Gastrocnemius medialis (tissue), 4 donors: Measurements from ENCODE around the gene PLD1. TPM values are rescaled to one million over a fixed set of nuclear protein-coding genes. Genes with fewer than 3 reads are reported as not detected.

Source experiments
- ATAC-seq, 2 donors: fragments of 150-250 bp; one replicate each; pipeline ENCODE4 v1.9.1; 2016
- DNase-seq, 2 donors: peaks; one replicate each; pipeline ENCODE4 v3.0.0-alpha.2; 2019
- H3K27ac ChIP-seq, 4 donors: fragments of 200-600 bp; sonication (generic); 1 replicate in 1 of 4; 2 replicates in 3 of 4; pipeline ENCODE4 v1.5.1; 2016 to 2018; ENCODE audit warnings: mild to moderate bottlenecking in 2 of 4, moderate library complexity in 1 of 4
- H3K27me3 ChIP-seq, 3 donors: fragments of 200-600 bp; sonication (generic) in 2 of 3; 1 replicate in 1 of 3; 2 replicates in 2 of 3; pipeline versions ENCODE4 v1.5.1 to v1.6.0; 2016 to 2019; ENCODE audit warnings: mild to moderate bottlenecking in 1 of 3, moderate library complexity in 1 of 3
- H3K36me3 ChIP-seq, 2 donors: fragments of 200-600 bp; sonication (generic) in 1 of 2; one replicate each; pipeline ENCODE4 v1.5.1; 2017 to 2018
- H3K4me1 ChIP-seq, 2 donors: fragments of 200-600 bp; sonication (generic) in 1 of 2; one replicate each; pipeline ENCODE4 v1.5.1; 2016 to 2017; ENCODE audit warnings: mild to moderate bottlenecking in 2 of 2
- H3K4me3 ChIP-seq, 4 donors: fragments of 200-600 bp; sonication (generic) in 3 of 4; 1 replicate in 1 of 4; 2 replicates in 3 of 4; pipeline ENCODE4 v1.5.1; 2016 to 2019; ENCODE audit warnings: mild to moderate bottlenecking in 2 of 4
- H3K9me3 ChIP-seq, 3 donors: fragments of 200-600 bp; sonication (generic) in 2 of 3; 1 replicate in 1 of 3; 2 replicates in 2 of 3; pipeline ENCODE4 v1.5.1; 2016 to 2019
- POLR2A ChIP-seq, 2 donors: fragments of 450-650 bp; IDR thresholded peaks; one replicate each; pipeline ENCODE4 v1.6.1; 2017; ENCODE audit warnings: antibody characterized with exemption in 2 of 2, mild to moderate bottlenecking in 2 of 2, moderate library complexity in 2 of 2
- in situ Hi-C, 4 donors: fragments of 200-750 bp; cut with MboI; loops; one replicate each; pipeline versions ENCODE4 v1.15.0 to v1.8.0; 2017; ENCODE audit warnings: low sequenced_read_pairs in 4 of 4
- intact Hi-C: fragments of 100-400 bp; cut with DNase I; formaldehyde crosslinking; loops from one replicate; pipeline ENCODE4 v1.15.1; 2023; ENCODE audit warnings: low total_unique reads
- total RNA-seq, 4 donors: library from RNA; depleted of rRNA; stranded (reverse); fragments of >200 nt; gene quantifications; one replicate each; pipeline versions ENCODE4 v1.1.0 to v1.2.3, GENCODE V29; 2016
- TF ChIP-seq, protein P1 (sequence below), 5 experiments: fragments of 450-650 bp in 3 of 5; fragments of 200-600 bp in 2 of 5; sonication (generic) in 2 of 5; IDR thresholded peaks in 4 of 5; conservative IDR thresholded peaks in 1 of 5; 1 replicate in 4 of 5; 2 replicates in 1 of 5; pipeline ENCODE4 v1.5.1; 2016 to 2019; ENCODE audit warnings: antibody characterized with exemption in 5 of 5, mild to moderate bottlenecking in 3 of 5, moderate library complexity in 3 of 5

PLD1 gene
- total RNA-seq, 4 donors from 2014 or later, result 1.9 to 5.6 (median 4.6) TPM

DNA sequence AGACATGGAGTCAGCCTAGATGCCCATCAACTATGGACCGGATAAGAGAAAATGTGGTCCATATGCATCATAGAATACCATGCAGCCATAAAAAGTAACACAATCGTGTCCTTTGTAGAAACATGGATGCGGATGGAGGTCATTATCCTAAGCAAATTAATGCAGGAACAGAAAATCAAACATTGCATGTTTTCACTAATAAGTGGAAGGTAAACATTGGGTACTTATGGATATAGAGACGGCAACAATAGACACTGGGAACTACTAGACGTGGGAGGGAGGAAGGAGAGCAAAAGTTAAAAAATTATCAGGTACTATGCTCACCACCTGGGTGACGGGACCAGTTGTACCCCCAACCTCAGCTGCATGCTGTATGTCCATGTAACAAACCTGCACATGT, 2.5 kb downstream of the PLD1 start:
- ATAC-seq (no peak), DNase-seq (no peak)
- no peak overlapping the region for H3K27ac ChIP-seq
- H3K4me3 ChIP-seq, result no peak overlapping the region
- no peaks in the 10 kb centered on the region for H3K36me3 ChIP-seq
- intact Hi-C loops, result no loop called here
- TF ChIP-seq, protein P1, sequence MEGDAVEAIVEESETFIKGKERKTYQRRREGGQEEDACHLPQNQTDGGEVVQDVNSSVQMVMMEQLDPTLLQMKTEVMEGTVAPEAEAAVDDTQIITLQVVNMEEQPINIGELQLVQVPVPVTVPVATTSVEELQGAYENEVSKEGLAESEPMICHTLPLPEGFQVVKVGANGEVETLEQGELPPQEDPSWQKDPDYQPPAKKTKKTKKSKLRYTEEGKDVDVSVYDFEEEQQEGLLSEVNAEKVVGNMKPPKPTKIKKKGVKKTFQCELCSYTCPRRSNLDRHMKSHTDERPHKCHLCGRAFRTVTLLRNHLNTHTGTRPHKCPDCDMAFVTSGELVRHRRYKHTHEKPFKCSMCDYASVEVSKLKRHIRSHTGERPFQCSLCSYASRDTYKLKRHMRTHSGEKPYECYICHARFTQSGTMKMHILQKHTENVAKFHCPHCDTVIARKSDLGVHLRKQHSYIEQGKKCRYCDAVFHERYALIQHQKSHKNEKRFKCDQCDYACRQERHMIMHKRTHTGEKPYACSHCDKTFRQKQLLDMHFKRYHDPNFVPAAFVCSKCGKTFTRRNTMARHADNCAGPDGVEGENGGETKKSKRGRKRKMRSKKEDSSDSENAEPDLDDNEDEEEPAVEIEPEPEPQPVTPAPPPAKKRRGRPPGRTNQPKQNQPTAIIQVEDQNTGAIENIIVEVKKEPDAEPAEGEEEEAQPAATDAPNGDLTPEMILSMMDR (IDR thresholded peaks at IDR 0.05 in 4 of 5, conservative IDR thresholded peaks at IDR 0.05 in 1 of 5), result no peak
- TF ChIP-seq POLR2A (IDR thresholded peaks at IDR 0.05), result no peak
- H3K9me3 ChIP-seq, result no peaks in the 10 kb centered on the region
- no peaks in the 10 kb centered on the region for H3K27me3 ChIP-seq
- H3K4me1 ChIP-seq, result peaks cover 6 to 19% of the 10 kb centered on the region in 2 donors
- in situ Hi-C loops, result no loop called here

DNA sequence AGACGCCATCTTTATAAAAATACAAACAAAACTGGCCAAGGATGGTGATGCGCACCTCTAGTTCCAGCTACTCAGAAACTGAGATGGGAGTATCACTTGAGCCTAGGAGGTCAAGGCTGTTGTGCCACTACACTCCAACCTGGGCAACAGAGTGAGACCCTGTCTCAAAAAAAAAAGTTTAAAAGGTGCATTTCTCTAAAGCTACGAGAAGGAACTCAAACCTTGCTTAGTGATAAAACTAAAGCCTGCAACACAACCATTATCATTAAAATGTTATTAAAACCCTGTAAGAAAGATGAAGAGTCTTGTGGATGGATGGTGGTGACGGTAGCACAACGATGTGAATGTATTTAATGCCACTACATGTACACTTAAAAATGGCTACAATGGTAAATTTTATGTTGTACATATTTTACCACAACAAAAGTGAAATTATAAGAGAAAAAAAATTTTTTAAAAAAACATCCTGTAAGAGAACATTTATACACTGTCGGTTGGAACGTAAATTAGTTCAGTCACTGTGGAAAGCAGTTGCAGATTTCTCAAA, 3.1 kb downstream of the PLD1 start:
- H3K4me1 ChIP-seq, result peaks cover 6 to 19% of the 10 kb centered on the region in 2 donors
- no peak for DNase-seq
- H3K27ac ChIP-seq, result peak overlapping the region in 1 of 4 donors; percentile 13
- H3K36me3 ChIP-seq, result no peaks in the 10 kb centered on the region
- no peaks in the 10 kb centered on the region for H3K27me3 ChIP-seq
- in situ Hi-C loops, result no loop called here
- no peaks in the 10 kb centered on the region for H3K9me3 ChIP-seq
- TF ChIP-seq, protein P1 (IDR thresholded peaks at IDR 0.05 in 4 of 5, conservative IDR thresholded peaks at IDR 0.05 in 1 of 5), result no peak
- no peak for TF ChIP-seq POLR2A (IDR thresholded peaks at IDR 0.05)
- H3K4me3 ChIP-seq, result no peak overlapping the region
- intact Hi-C loops, result no loop called here
- ATAC-seq, result no peak

DNA sequence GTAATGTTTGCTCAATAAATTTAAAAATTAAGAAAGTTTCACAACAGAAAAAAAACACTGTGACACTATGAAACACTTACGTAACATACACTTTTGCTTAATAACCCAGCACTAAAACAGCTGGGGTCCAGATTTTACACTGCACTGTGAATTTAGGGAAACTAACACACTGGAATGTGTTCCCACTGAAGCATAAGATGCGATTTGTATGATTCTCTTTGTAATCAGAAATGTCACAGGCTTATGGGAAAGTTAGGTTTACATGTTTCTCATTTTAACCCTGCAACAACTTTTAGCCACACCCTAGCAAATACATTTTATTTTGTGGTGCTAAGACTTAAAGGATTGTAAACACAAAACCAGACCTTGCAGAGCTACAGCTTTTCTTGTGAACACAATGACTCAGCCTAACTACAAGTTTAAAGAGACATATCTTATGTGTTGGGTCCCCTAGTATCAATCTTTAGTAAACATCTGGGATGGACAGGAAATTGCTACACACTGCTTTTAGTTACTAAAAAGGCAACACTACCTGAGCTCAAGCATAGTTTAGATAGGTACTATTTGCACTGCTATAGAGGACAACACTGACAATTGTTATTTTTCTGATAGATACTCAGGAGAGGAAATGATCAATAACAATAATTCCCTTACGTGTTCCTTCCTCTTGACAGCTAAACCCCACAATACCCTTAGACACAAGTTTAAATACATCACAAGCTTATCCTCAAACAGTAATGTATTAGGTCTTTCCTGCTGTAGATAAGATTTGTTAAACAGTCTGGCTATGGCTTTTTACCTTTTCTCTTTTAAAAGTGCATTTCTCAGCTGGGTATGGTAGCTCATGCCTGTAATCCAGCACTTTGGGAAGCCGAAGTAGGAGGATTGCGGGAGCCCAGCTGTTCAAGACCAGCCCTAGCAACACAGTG, 3.8 kb downstream of the PLD1 start:
- DNase-seq (no peak), ATAC-seq (no peak)
- Histone ChIP-seq H3K9me3 (no peaks in the 10 kb centered on the region), H3K27me3 (no peaks in the 10 kb centered on the region), H3K4me3 (no peak overlapping the region), H3K4me1 (peaks cover 6 to 19% of the 10 kb centered on the region in 2 donors), H3K27ac (peak overlapping the region; percentile 13 to 70 (median 59)), H3K36me3 (no peaks in the 10 kb centered on the region)
- no peak for TF ChIP-seq POLR2A (IDR thresholded peaks at IDR 0.05)
- TF ChIP-seq, protein P1 (IDR thresholded peaks at IDR 0.05 in 4 of 5, conservative IDR thresholded peaks at IDR 0.05 in 1 of 5), result no peak
- in situ Hi-C loops (no loop called here), intact Hi-C loops (no loop called here)

DNA sequence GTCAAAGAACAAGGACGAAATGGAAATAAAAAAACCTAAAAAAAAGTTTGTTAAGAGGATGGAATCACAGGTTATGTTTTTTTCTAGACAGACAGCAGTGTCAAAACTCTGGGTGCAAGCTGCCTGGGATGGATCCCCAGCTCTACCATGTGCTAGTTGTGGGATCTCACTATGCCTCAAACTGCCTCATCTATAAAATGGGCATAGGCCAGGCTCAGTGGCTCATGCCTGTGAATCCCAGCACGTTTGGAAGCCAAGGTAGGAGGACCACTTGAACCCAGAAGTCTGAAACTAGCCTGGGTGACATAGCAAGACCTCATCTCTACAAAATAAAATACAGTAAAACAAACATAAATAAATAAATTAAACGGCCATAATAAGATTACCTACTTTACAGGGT, 4.6 kb downstream of the PLD1 start:
- Histone ChIP-seq H3K9me3 (no peaks in the 10 kb centered on the region), H3K36me3 (no peaks in the 10 kb centered on the region), H3K4me3 (no peak overlapping the region), H3K4me1 (peaks cover 6 to 19% of the 10 kb centered on the region in 2 donors), H3K27ac (peak overlapping the region; percentile 56 to 70 (median 59)), H3K27me3 (no peaks in the 10 kb centered on the region)
- no peak for TF ChIP-seq POLR2A (IDR thresholded peaks at IDR 0.05)
- TF ChIP-seq, protein P1 (IDR thresholded peaks at IDR 0.05 in 4 of 5, conservative IDR thresholded peaks at IDR 0.05 in 1 of 5), result no peak
- intact Hi-C loops (no loop called here), in situ Hi-C loops (no loop called here)
- no peak for DNase-seq
- no peak for ATAC-seq
